Fibroblast of villous mesenchyme (primary cell): ENCODE measurements around the gene RPL6. TPM values are rescaled to one million over a fixed set of nuclear protein-coding genes. Genes with fewer than 3 reads are reported as not detected.
A peak's percentile ranks its signal among the peaks of the same experiment; 100 is the strongest.
"Not testable (repeated sequence)": the region's sequence is repeated elsewhere in the genome, so short reads cannot be mapped to it uniquely, and the experiment has no call there.

ENCODE experiments used
- DNase-seq: peaks from one replicate; pipeline ENCODE4 v3.0.0-alpha.2; 2010; ENCODE audit warnings: low read depth
- H3K4me3 ChIP-seq: 2 replicates; pipeline ENCODE4 v1.5.1; 2011; ENCODE audit warnings: low read depth, mild to moderate bottlenecking, low read length
- CTCF ChIP-seq: IDR thresholded peaks from 2 replicates; pipeline ENCODE4 v1.5.1; 2012; ENCODE audit warnings: low read depth, mild to moderate bottlenecking, low read length; ENCODE audit not compliant: insufficient read depth
- total RNA-seq: library from RNA; depleted of rRNA; stranded (reverse); fragments of >200 nt; gene quantifications from 2 replicates; pipeline ENCODE4 v1.2.3, GENCODE V29; 2012

The RPL6 gene
- 921 and 1,035 TPM in 2 replicates for total RNA-seq

- peak; percentile 96 for DNase-seq
- peak within 1 kb of the TSS; percentile 75 for H3K4me3 ChIP-seq
- TF ChIP-seq CTCF: no peak
Observed at GRCh38 chr12:112409064-112409905, at the start of gene RPL6. Gene RPL6 (minus strand): TSS chr12:112409605. CDS start chr12:112408656, 949 bp downstream.

- no peak for TF ChIP-seq CTCF
- no peak for DNase-seq
- no peak overlapping the region for H3K4me3 ChIP-seq
Observed at GRCh38 chr12:112458751-112459150, 49.3 kb upstream of the RPL6 start.

GRCh38 chr12:112458330-112458729, 48.9 kb upstream of the RPL6 start:
- no peak for TF ChIP-seq CTCF
- H3K4me3 ChIP-seq: no peak overlapping the region
- DNase-seq: no peak

- H3K4me3 ChIP-seq, DNase-seq: not testable (repeated sequence)
Observed at GRCh38 chr12:112457142-112457541, 47.7 kb upstream of the RPL6 start.

GRCh38 chr12:112456029-112456428, 46.6 kb upstream of the RPL6 start:
- H3K4me3 ChIP-seq: no peak overlapping the region
- no peak for TF ChIP-seq CTCF
- no peak for DNase-seq

GRCh38 chr12:112450725-112451124, 41.3 kb upstream of the RPL6 start:
- no peak for DNase-seq
- no peak for TF ChIP-seq CTCF

GRCh38 chr12:112448165-112448564, 38.8 kb upstream of the RPL6 start:
- DNase-seq: peak; percentile 5
- H3K4me3 ChIP-seq: not testable (repeated sequence)

More at GRCh38 chr12:112450725-112451124, 41.3 kb upstream of the RPL6 start:
- H3K4me3 ChIP-seq: no peak overlapping the region

- no peak for TF ChIP-seq CTCF
- no peak for DNase-seq
Observed at GRCh38 chr12:112447106-112447505, 37.7 kb upstream of the RPL6 start.

More at GRCh38 chr12:112447106-112447505, 37.7 kb upstream of the RPL6 start:
- no peak overlapping the region for H3K4me3 ChIP-seq
